NCI-H526 treated with DMSO at 0.1 percent for 48 hours (cell line): ENCODE measurements around the gene PTPRN2.

Experiments
- DNase-seq: peaks from one replicate; lab custom pipeline; 2025; lab: John Stamatoyannopoulos, UW

PTPRN2 gene

DNA sequence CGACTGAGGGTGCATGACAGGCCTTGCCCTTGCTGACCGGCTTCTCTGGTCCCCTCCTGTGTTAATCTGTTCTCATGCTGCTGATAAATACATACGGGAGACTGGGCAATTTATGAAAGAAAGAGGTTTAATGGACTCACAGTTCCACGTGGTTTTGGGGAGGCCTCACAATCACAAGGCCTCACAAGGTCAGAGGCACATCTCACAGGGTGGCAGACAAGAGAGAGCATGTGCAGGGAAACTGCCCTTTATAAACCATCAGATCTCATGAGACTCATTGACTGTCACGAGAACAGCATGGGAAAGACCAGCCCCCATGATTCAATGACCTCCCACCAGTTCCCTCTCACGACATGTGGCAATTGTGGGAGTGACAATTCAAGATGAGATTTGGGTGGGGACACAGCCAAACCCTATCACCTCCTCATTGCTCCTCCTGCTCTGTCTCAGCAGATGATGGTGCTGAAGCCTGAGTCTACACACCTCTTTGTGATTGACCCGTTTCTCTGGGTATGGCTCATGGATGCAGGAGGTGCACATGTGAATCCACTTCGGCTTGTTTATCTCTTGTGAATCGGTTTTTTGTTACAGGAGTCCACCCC lies 703.1 kb downstream of the PTPRN2 start:
- no peak for DNase-seq

DNA sequence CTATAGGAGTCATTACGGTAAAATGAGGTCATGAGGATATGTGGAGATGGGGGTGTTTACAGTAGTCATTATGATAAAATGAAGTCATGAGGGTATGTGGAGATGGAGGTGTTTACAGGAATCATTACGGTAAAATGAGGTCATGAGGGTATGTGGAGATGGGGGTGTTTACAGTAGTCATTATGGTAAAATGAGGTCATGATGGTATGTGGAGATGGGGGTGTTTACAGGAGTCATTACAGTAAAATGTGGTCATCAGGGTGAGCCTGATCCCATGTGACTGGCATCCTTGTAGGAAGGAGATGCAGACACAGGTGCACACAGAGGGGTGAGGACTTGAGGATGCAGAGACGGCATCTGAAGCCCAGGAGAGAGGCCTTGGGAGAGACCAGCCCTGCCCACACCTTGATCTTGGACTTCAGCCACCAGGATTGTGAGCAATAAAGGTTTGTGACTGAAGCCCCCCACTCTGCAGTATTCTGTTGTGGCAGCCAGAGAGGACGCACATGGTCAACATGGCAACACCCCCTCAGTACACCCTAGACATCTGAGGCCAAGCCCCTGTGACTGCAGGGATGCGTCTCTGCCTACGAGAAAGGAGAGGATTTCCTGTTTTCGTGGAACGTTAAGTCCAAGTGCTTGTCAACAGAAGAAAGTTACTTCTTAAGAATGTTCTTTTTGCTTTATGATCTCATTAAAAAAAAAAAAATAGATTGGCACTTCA lies 706.4 kb downstream of the PTPRN2 start:
- DNase-seq, result no peak

DNA sequence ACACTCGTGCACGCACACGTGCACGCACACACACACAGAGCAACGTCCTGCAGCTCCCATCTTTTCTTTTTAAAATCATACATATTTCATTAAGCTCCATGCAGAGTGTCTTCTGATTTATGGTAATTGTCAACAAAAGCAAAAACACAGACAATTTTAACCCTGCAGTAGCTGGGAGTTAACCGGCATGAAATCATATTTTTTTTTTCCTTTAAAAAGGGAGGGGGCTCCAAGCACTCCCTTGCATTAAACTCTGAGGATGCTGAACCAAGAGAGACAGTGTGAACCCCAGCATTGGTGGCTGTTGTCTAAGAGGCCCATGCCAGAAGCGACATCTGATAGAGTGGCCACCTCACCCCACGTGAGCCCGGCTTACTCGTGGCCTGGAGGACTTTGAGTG lies 708.2 kb downstream of the PTPRN2 start:
- no peak for DNase-seq

DNA sequence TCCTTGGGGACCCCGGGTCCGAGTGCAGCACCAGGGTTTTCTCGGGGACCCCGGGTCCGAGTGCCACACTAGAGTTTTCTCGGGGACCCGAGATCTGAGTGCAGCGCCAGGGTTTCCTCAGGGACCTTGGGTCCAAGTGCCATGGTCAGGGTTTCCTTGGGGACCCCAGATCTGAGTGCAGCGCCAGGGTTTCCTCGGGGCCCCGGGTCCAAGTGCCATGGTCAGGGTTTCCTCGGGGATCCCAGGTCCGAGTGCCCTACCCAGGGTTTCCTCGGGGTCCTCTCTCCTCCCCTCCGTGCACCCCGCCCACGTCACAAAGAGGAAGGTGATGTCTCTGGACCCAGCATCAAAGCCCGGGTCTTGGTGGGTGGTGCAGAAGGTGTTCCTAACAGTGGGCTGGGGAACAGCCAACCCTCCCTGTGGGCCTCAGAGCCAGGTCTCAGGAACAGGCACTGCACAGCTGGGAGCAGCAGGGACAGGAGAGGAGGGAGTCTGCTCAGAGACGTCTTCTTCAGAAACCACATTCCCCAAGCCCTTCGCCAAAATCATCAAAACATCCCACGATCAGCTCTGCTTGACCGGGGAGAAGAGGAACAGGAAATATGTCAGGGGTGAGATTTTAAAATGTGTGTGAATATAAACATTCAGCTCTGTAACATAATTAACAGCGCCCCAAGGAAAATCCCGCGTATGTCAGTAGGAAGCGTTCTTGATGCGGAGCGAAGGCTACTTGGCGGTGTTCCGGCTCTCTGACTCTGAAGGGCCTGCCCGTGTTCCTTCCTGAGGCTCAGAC lies 710.1 kb downstream of the PTPRN2 start:
- DNase-seq, result no peak

DNA sequence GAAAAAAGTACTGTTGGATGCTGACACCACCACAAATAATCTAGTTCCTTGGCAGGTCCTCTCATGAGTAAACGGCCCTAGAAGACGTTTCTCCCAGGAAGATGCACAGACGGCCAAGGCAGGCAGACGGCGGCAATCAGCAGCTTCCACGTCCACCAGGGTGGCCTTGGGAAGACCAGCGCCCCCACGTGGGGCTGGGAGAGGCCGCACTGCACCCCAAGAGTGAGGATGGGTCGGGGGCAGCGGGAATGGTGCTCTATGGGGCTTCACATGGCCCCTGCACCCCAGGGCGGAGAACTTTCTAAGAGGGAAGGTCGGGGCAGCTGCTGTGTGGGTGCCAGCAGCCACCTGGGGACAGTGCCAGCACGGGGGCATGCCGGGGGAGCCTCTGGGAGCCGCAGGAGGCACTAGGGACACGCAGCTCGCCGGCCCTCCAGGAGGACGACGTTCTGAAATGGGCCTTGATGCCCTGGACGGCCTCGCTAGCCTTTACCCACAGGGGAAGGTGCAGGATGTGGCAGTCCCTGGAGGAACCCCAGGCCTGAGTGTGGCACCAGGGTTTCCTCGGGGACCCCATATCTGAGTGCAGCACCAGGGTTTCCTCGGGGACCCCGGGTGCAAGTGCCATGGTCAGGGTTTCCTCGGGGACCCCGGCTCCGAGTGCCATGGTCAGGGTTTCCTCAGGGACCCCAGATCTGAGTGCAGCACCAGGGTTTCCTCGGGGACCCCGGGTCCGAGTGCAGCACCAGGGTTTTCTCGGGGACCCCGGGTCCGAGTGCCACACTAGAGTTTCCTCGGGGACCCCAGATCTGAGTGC lies 710.9 kb downstream of the PTPRN2 start:
- no peak for DNase-seq

DNA sequence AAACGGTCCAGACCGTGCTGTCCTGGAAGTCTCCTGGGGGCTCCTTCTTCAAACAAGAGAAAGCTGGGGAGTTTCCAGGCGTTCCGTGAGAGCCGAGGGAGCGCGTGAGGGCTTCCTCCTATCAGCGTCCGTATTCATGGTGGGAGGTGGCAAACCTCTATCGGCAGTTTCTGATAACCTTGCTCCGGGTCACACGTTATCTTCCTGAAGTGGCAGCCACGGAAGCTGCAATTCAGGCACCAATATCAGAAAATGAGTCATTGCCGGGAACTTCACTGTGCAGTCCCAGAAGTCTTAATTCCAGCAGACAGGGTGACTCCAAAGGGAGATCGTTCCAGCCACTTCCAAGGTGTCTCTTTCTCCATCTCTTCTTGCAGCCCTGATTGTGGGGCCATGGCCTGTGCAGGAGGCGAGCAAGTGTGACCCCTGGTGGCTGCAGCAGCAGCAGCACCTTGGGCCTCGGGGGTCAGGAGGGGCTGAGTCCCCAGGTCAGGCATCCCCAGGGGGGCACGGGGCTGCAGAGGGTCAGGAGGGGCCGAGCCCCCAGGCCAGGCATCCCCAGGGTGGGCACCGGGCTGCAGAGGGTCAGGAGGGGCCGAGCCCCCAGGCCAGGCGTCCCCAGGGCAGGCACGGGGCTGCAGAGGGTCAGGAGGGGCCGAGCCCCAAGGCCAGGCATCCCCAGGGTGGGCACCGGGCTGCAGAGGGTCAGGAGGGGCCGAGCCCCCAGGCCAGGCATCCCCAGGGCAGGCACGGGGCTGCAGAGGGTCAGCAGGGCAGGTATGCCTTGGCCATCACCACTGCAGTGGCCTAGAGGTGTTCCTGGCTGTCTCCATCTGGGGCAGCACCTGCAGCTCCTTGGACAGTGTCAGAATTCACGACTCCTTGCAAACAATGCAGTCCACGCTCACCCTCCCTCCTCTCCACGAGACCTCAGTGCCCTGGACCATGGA lies 712.1 kb downstream of the PTPRN2 start:
- DNase-seq, result peak; percentile 29

DNA sequence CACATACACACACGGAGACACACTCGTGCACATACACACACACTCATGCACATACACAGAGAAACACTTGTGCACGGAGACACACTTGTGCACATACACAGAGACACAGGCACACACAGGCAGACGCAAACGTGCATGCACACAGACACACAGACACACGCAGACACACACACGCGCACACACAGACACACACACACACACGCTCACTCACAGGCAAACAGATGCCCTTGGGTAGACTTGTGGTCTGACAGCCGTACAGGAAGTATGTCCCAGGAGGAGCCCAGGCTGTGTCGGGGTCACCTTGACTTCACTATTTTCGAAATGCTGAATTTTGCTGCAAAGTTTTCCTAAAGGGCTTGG lies 712.8 kb downstream of the PTPRN2 start:
- no peak for DNase-seq

DNA sequence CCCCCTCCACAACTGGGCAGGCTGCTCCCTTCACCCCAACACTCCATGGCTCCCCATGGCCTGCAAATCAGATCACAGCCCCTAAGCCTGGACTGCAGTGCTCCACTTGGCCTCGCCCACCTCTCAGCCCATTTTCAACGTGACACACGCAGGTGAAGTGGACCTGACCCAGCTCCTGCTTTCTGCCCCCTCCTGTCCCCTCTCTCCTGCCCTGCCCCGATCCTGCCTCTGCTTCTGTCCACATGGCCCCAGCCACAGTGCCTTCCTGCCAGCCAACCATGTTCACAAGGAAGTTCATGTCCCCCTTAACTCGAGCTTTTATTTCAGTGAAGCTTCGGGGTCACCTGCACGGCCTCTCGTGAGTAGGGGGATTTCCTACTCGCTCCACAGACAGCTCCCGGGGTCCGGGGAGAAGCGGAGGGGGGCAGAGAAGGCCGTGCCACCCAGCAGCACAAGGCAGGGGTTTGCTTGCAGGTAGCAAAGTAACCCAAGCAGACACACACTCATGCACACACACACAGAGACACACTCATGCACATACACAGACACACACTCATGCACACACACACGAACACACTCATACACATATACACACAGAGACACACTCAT lies 713.3 kb downstream of the PTPRN2 start:
- no peak for DNase-seq

DNA sequence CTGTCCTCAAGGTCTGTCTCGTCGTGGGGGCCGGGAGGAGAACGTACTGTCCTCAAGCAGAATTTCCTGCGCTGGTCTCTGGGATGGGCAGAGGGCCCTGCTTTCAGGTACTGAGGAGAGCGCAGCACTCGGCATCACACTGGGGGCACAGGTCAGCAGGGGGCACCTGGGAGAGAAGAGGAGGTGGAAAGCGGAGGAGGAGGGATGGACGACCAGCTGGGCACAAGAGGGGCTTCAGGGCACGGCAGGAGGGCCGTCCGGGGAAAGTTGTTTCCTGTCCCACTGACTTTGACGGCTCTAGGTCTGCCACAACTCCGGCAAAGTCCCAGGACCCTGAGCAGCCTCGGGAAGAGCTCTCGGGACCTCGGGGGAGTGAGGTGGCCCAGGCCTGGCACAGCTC lies 714.0 kb downstream of the PTPRN2 start:
- no peak for DNase-seq

DNA sequence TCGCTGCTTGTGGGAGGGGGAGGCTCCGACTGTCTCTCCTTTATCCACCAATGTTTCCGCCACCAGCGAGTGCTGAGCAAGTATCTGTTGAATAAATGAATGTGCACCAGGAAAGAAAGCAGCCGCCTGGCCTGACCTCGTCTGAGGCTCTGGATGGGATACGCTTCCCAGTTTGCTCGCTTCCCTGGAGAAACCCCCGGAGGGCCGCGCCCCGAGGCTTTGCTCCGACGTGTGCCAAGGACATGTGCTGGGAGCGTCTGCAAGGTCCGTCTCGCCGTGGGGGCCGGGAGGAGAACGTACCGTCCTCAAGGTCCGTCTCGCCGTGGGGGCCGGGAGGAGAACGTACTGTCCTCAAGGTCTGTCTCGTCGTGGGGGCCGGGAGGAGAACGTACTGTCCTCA lies 714.4 kb downstream of the PTPRN2 start:
- DNase-seq, result no peak

DNA sequence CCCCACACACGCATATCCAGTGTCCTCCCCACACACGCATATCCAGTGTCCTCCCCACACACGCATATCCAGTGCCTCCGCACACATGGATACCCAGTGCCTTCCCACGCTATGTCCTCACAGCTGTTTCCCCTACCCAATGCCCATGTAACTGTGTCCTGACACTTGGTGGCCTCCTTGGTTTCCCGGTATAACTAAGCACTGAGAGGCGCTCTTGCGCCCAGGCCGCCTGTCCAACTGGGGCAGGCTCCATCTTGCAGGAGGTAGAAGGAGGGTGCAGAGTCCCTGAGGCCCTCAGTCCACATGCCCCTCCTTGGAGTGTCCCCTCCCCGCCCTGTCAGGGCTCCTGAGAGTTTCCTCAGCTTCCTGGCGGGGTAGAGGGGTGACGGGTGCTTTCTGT lies 715.2 kb downstream of the PTPRN2 start:
- DNase-seq, result no peak

DNA sequence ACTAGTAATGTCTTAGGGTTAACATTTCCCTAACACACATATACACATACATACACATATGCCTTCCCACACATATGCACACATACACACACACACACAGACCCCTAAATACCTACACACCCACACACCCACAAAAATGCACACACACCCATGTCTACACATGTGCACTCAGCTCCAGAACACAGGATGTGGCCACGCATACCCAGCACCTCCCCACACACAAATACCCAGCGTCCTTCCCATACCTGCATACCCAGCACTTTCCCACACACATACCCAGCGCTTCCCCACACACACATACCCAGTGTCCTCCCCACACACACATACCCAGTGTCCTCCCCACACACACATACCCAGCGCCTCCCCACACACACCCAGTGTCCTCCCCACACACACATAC lies 715.9 kb downstream of the PTPRN2 start:
- no peak for DNase-seq

DNA sequence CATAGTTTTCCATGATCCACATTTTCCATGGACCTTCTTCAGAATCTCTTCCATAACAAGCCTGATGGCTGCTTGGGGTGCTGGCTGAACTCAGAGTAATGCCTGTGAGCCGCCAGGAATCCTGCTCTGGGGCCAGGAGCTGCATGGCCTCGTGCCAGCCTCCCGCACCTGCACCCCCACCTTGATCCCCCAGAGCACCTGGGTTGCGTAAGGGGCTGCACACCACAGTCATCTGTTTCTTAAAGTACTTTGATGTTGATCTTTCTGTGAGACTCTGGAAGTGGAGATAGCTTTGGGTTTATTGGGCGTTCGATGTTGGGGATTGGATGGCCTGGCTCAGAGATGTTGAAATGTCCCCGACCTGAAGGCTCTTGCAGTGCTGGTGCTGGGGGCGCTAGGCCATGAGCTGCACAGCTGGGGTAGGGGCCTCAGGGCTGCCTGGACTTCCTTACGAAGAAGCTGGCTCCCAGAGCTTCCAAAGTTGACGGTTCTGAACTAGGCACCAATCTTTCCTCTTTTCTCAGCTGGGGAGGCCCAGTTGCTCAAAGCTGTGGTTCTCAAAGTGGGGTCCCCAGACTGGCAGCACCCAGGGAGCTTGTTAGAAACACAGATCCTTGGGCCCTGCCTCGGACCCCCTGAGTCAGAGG lies 716.9 kb downstream of the PTPRN2 start:
- no peak for DNase-seq

DNA sequence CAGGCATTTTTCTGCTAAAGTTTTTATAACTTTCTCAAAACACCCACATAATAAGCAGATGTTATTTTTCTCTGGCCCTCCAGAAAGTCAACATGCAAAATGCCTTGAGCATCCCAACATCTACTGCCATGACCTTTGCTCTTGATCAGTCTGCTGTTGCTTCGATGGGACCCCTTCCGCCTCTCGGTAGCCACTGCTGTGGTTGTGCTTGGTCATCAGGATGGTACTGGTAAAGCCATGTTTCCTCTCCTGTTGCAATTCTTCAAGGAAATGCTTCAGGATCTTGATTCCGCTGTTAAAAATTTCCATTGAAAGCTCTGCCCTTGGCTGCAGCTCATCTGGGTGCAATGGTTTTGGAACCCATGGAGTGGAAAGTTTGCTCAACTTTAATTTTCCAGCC lies 717.8 kb downstream of the PTPRN2 start:
- DNase-seq, result no peak

DNA sequence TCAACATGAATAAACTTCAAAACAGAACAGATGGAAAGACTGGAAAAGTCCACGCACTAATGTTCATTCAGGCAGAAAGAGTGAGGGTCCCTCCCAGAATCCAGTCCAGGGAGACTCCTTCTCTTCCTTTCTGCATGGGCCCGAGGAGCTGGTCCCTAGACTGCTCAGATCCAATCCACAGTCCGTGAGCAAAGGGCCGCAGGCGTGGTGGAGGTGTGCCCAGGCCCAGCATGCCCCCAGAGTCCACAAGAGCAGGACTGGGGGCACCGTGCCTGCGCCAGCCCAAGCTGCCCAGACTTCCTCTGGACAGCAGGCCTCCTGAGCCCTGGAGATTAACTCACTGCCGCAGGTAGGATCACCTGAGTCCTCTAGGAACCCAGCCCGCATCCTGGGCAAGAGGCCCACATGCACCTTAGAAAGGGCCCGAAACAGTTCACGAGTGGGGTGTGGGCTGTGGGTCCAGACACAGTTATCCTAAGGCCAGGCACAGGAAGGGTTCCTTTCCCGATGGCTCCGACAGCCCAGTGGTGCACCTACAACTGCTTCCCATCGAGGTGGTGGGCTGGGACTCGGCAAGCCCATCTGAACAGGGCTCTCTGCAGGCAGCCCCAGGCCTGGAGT lies 719.8 kb downstream of the PTPRN2 start:
- no peak for DNase-seq

DNA sequence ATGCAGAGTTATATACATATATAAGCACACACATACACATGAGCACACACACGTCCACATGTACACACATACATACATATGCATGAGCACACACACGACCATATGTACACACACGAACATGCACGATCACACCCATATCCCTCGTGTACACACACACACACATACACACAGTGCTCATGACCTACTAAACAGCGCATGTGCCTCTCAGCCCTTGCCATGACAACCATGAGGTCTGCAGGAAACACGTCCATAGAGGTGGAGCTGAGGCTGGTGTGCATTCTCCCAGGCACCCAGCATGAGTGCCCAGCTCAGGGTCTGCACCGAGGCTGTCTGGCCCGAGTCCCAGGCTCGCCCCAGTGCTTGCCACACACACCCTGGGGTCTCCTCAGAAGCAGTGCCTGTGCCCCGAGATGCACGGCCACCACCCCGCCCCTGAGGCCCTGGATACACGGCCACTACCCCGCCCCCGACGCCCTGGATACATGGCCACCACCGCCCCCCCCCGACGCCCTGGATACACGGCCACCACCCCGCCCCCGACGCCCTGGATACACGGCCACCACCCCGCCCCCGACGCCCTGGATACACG lies 721.2 kb downstream of the PTPRN2 start:
- DNase-seq, result no peak

DNA sequence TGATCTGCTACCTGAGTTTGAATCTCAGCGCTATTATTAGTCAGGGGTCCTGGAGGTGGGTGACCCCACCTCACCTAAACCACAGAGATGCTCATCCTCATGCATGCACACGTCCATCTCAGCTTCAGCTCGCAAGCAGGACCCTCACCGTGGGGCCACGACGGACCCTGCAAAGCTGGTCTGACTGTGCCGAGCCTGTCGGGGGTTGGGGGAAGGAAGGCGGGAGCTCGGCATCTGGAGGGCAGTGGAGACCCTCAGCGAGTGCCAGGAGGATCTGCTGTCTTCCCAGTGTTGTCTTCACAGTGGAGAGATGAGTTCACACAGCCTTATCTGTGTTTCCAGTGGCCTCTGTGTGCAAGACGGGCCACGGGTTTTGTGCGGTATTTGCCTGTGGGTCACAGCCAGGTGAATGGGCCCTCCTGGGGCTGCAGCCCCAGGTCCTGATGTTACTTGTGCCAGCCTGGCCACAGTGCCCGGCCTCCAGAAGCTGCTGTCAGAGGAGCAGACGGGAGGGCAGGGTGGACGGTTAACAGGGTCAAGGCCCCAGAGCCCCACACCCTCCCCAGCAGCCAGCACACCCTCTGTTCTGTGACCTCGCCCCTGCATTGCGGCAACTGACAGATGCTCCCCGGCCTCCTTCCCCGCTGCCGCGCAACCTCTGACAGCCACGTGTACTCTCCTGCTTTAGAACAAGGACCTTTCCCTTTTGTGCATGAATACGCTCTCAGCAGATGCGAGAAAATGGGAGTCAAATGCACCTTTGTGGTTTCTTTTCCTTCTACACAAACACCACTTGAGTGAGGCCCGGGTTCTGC lies 722.1 kb downstream of the PTPRN2 start:
- DNase-seq, result no peak

DNA sequence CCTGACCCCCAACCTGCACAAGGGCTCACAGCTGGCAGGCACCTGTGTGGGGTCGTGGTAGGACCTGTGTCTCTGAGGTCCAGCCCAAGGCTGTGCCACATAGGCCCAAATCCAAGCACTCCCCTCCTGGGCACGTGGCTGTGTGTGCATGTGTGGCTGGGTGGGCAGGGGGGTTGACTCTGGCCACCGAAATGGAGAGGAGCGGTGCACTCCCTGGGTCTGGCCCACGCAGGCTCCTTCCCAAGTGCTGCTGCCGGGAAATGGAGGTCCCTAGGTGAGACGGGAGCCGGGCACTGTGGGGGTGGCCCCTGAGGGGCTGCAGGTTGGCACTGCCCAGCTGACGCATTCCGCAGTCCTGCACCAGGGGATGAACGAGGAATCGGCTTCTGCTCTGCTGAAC lies 722.7 kb downstream of the PTPRN2 start:
- no peak for DNase-seq
